Heart right ventricle (tissue), 16 donors: Measurements from ENCODE around the gene DDX47. TPM values are rescaled to one million over a fixed set of nuclear protein-coding genes. Genes with fewer than 3 reads are reported as not detected.
"Not testable (repeated sequence)": the region's sequence is repeated elsewhere in the genome, so short reads cannot be mapped to it uniquely, and the experiment has no call there.

Experiments used
- ATAC-seq, 8 donors: fragments of 200-7000 bp; cut with Tn5 transposase; one replicate each; pipeline ENCODE4 v1.9.1; 2020; ENCODE audit warnings: mild to moderate bottlenecking in 8 of 8, moderate library complexity in 8 of 8, moderate number of reproducible peaks in 1 of 8
- DNase-seq, 2 donors: peaks; one replicate each; pipeline ENCODE4 v3.0.0-alpha.2; 2020
- H3K27ac ChIP-seq, 10 donors: fragments of 200-600 bp; sonication (generic) in 2 of 10; one replicate each; pipeline versions ENCODE4 v1.5.0 to v1.8.0; 2020 to 2022; ENCODE audit warnings: mild to moderate bottlenecking in 3 of 10
- H3K27me3 ChIP-seq, 7 donors: fragments of 200-600 bp; one replicate each; pipeline ENCODE4 v1.8.0; 2021 to 2022; ENCODE audit warnings: mild to moderate bottlenecking in 2 of 7
- H3K36me3 ChIP-seq, 9 donors: fragments of 200-600 bp; sonication (generic) in 1 of 9; one replicate each; pipeline versions ENCODE4 v1.5.0 to v1.8.0; 2020 to 2022; ENCODE audit warnings: mild to moderate bottlenecking in 2 of 9
- H3K4me1 ChIP-seq, 9 donors: fragments of 200-600 bp; sonication (generic) in 1 of 9; one replicate each; pipeline versions ENCODE4 v1.5.0 to v1.8.0; 2020 to 2022; ENCODE audit warnings: mild to moderate bottlenecking in 4 of 9
- H3K4me3 ChIP-seq, 10 donors: fragments of 200-600 bp; sonication (generic) in 2 of 10; one replicate each; pipeline versions ENCODE4 v1.5.0 to v1.8.0; 2020 to 2022; ENCODE audit warnings: mild to moderate bottlenecking in 7 of 10, moderate library complexity in 2 of 10
- H3K9me3 ChIP-seq, 11 donors: fragments of 200-600 bp in 10 of 11; sonication (generic) in 2 of 11; one replicate each; pipeline versions ENCODE4 v1.5.0 to v1.8.0; 2013 to 2022; ENCODE audit warnings: mild to moderate bottlenecking in 2 of 11, control low read depth in 1 of 11, moderate library complexity in 1 of 11
- CTCF ChIP-seq, 9 donors: fragments of 200-600 bp; sonication (generic) in 2 of 9; IDR thresholded peaks; one replicate each; pipeline versions ENCODE4 v1.5.0 to v1.8.0; 2021 to 2022; ENCODE audit warnings: antibody characterized with exemption in 9 of 9, mild to moderate bottlenecking in 5 of 9, moderate library complexity in 1 of 9
- WGBS, 2 donors: extraction: QIAGEN DNeasy Blood & Tissue Kit; methylation state at CpG; one replicate each; pipeline ENCODE4 v1.1.7; 2013; ENCODE audit warnings: inconsistent platforms in 1 of 2; 5-methylcytosine and 5-hydroxymethylcytosine counted together
- intact Hi-C, 10 donors: fragments of 100-400 bp; cut with DNase I; formaldehyde crosslinking; loops; one replicate each; pipeline versions ENCODE4 v1.11.1 to v1.14.2; 2022
- polyA plus RNA-seq, 2 donors: library from polyadenylated mRNA; stranded (reverse); fragments of 200-250 nt; gene quantifications; one replicate each; pipeline ENCODE4 v1.2.3, GENCODE V29; 2013
- total RNA-seq, 10 donors: library from RNA; stranded (reverse); fragmentation: NEBNext Ultra II Directional in 3 of 10; extraction: Animal tissue kit (Norgen Biotek cat#: 25700) in 3 of 10; gene quantifications; one replicate each; pipeline versions ENCODE4 v1.2.1 to v1.2.4, GENCODE V29; 2021 to 2023
- donor health status: Arrhythmogenic right ventricular cardiomyopathy.
- donor health status: ischemic (EF 13 %, LVEDD 7.1; RV severe dilation, severe dysfunction).
- donor health status: healthy with polysubstance abuse.
- donor health status: DM: no; HTN: yes; CAD: no.
- donor health status: DM: no; HTN: no; CAD: no.
- donor health status: ischemic (EF 25% LVEDD 6.9; RV normal size, moderate dysfunction).
- donor health status: ischemic (EF 25% LVEDD 5.7; RV mildly dilated, moderate dysfunction).
- donor health status: healthy.
- donor health status: DM: yes; HTN: yes; CAD: no.
- donor health status: Ischemic cardiomyopathy.
- donor health status: ischemic (EF 35%, LVEDD 5.7; RV mildly dilated, moderate dysfunction).
- donor health status: nonischemic (EF 11% LVEDD 7.7; RV severe dilation, severe dysfunction).
- donor health status: DM: yes; HTN: yes; CAD: no.
- donor health status: PGD.
- donor health status: ischemic (EF 29% LVEDD 5.4; RV normal size, mild dysfunction).
- donor health status: nonischemic (EF 23%, LVEDD 6.1; RV moderate dilation, normal function).

Gene DDX47
- total and polyA plus RNA-seq, 12 donors: 16.8 to 32.3 (median 29.7) TPM

- no peak for ATAC-seq
- intact Hi-C loops: no loop called here
Observed at GRCh38 chr12:12845794-12846243, 32.7 kb downstream of the DDX47 start.

GRCh38 chr12:12846780-12847179, 33.6 kb downstream of the DDX47 start:
- H3K27me3 ChIP-seq, H3K9me3 ChIP-seq, H3K36me3 ChIP-seq, H3K4me3 ChIP-seq, H3K4me1 ChIP-seq, intact Hi-C loops, DNase-seq, ATAC-seq, H3K27ac ChIP-seq: not testable (repeated sequence)
- 98% methylated on average over 3 of the region's 3 CpGs for WGBS, 2 donors

More at GRCh38 chr12:12845794-12846243, 32.7 kb downstream of the DDX47 start:
- no peak for TF ChIP-seq CTCF (IDR thresholded peaks at IDR 0.05)
- no peak overlapping the region for H3K27ac ChIP-seq
- no peaks in the 10 kb centered on the region for H3K4me1 ChIP-seq
- DNase-seq: no peak
- no peaks in the 10 kb centered on the region for H3K9me3 ChIP-seq
- H3K36me3 ChIP-seq: no peaks in the 10 kb centered on the region
- H3K27me3 ChIP-seq: no peaks in the 10 kb centered on the region
- WGBS, 2 donors: 92 to 95% methylated on average over 4 of the region's 4 CpGs
- no peak overlapping the region for H3K4me3 ChIP-seq

GRCh38 chr12:12853435-12853834, 40.3 kb downstream of the DDX47 start:
- no peak overlapping the region for H3K4me3 ChIP-seq
- 61 to 65% methylated on average over 3 of the region's 3 CpGs for WGBS, 2 donors
- H3K36me3 ChIP-seq: no peaks in the 10 kb centered on the region
- no peak overlapping the region for H3K27ac ChIP-seq
- H3K9me3 ChIP-seq: no peaks in the 10 kb centered on the region
- intact Hi-C loops: no loop called here
- no peak for TF ChIP-seq CTCF (IDR thresholded peaks at IDR 0.05)
- ATAC-seq: no peak
- no peaks in the 10 kb centered on the region for H3K4me1 ChIP-seq
- H3K27me3 ChIP-seq: no peaks in the 10 kb centered on the region
- DNase-seq: no peak

GRCh38 chr12:12859690-12860089, 46.5 kb downstream of the DDX47 start:
- WGBS, 2 donors: 69 to 73% methylated on average over 1 of the region's 1 CpG
- no peak for DNase-seq
- no peak for TF ChIP-seq CTCF (IDR thresholded peaks at IDR 0.05)
- no peak for ATAC-seq
- no peaks in the 10 kb centered on the region for H3K27me3 ChIP-seq
- H3K36me3 ChIP-seq: no peaks in the 10 kb centered on the region
- H3K27ac ChIP-seq: no peak overlapping the region
- H3K4me1 ChIP-seq: no peaks in the 10 kb centered on the region
- H3K4me3 ChIP-seq: no peak overlapping the region
- intact Hi-C loops: no loop called here
- H3K9me3 ChIP-seq: no peaks in the 10 kb centered on the region

- no peak overlapping the region for H3K27ac ChIP-seq
- DNase-seq: no peak
- intact Hi-C loops: no loop called here
- no peaks in the 10 kb centered on the region for H3K36me3 ChIP-seq
- no peak overlapping the region for H3K4me3 ChIP-seq
- no peak for TF ChIP-seq CTCF (IDR thresholded peaks at IDR 0.05)
- no peak for ATAC-seq
- no peaks in the 10 kb centered on the region for H3K9me3 ChIP-seq
- no peaks in the 10 kb centered on the region for H3K27me3 ChIP-seq
- 97 to 100% methylated on average over 2 of the region's 2 CpGs for WGBS, 2 donors
- H3K4me1 ChIP-seq: no peaks in the 10 kb centered on the region
Observed at GRCh38 chr12:12864243-12864642, 51.1 kb downstream of the DDX47 start.
